Gastroesophageal sphincter (tissue), 4 donors: ENCODE measurements around the gene SCAMP5. TPM values are rescaled to one million over a fixed set of nuclear protein-coding genes. Genes with fewer than 3 reads are reported as not detected.

ENCODE experiments used
- ATAC-seq: fragments of 150-250 bp; one replicate; pipeline ENCODE4 v1.9.1; 2016; ENCODE audit warnings: mild to moderate bottlenecking, moderate library complexity
- H3K27ac ChIP-seq, 4 donors: fragments of 200-600 bp; sonication (generic) in 3 of 4; 1 replicate in 3 of 4; 2 replicates in 1 of 4; pipeline ENCODE4 v1.5.1; 2016 to 2019
- H3K27me3 ChIP-seq: fragments of 200-600 bp; sonication (generic); one replicate; pipeline ENCODE4 v1.5.1; 2019
- H3K36me3 ChIP-seq, 2 donors: fragments of 200-600 bp; sonication (generic); one replicate each; pipeline ENCODE4 v1.5.1; 2019; ENCODE audit warnings: control low read depth in 1 of 2
- H3K4me1 ChIP-seq, 3 donors: fragments of 200-600 bp; sonication (generic); 1 replicate in 2 of 3; 2 replicates in 1 of 3; pipeline ENCODE4 v1.5.1; 2016 to 2019; ENCODE audit warnings: control low read depth in 2 of 3
- H3K4me3 ChIP-seq, 2 donors: fragments of 200-600 bp; sonication (generic); one replicate each; pipeline ENCODE4 v1.5.1; 2019; ENCODE audit warnings: mild to moderate bottlenecking in 1 of 2, moderate library complexity in 1 of 2
- H3K9me3 ChIP-seq, 3 donors: fragments of 200-600 bp; sonication (generic); one replicate each; pipeline ENCODE4 v1.5.1; 2017 to 2019; ENCODE audit warnings: control low read depth in 2 of 3
- EP300 ChIP-seq: sonication (generic); formaldehyde crosslinking; IDR thresholded peaks from one replicate; pipeline ENCODE4 v1.6.1; 2017; ENCODE audit warnings: antibody characterized with exemption, mild to moderate bottlenecking
- POLR2A ChIP-seq, 2 donors: fragments of 450-650 bp; IDR thresholded peaks; one replicate each; pipeline ENCODE4 v1.6.1; 2017; ENCODE audit warnings: antibody characterized with exemption in 2 of 2, mild to moderate bottlenecking in 2 of 2, moderate library complexity in 1 of 2
- POLR2AphosphoS5 ChIP-seq: sonication (generic); formaldehyde crosslinking; IDR thresholded peaks from one replicate; pipeline ENCODE4 v1.6.1; 2017; ENCODE audit warnings: antibody characterized with exemption
- WGBS, 2 donors: methylation state at CpG; one replicate each; pipeline ENCODE4 v1.1.5; 2018; ENCODE audit warnings: low coverage in 1 of 2; 5-methylcytosine and 5-hydroxymethylcytosine counted together
- total RNA-seq, 4 donors: library from RNA; depleted of rRNA; stranded (reverse); fragments of >200 nt; gene quantifications; one replicate each; pipeline ENCODE4 v1.1.0, GENCODE V29; 2016
- TF ChIP-seq, protein P1 (sequence below), 4 experiments: fragments of 200-600 bp in 2 of 4; fragments of 450-650 bp in 2 of 4; sonication (generic) in 1 of 4; IDR thresholded peaks; one replicate each; pipeline ENCODE4 v1.5.1; 2017 to 2019; ENCODE audit warnings: antibody characterized with exemption in 4 of 4, mild to moderate bottlenecking in 2 of 4, moderate library complexity in 2 of 4

Gene SCAMP5
- 10 to 100 TPM in 1 of 4 donors, 1 to 10 TPM in 3; 2.2 to 10.1 (median 5.6) TPM for total RNA-seq

GRCh38 chr15:74995182-74995778, at the start of gene SCAMP5:
Gene SCAMP5 (plus strand): TSS chr15:74995563. CDS start chr15:75011840, 16,277 bp downstream.
- Histone ChIP-seq H3K36me3 (no peaks in the 10 kb centered on the region), H3K27me3 (peaks cover 52% of the 10 kb centered on the region), H3K27ac (peak within 1 kb of the TSS in 1 of 4 donors; percentile 51), H3K4me3 (peak within 1 kb of the TSS; percentile 31 to 64), H3K4me1 (peaks cover 3 to 21% (median 9%) of the 10 kb centered on the region in 3 donors), H3K9me3 (no peaks in the 10 kb centered on the region)
- TF ChIP-seq POLR2AphosphoS5 = no peak
- no peak for TF ChIP-seq EP300
- TF ChIP-seq POLR2A (IDR thresholded peaks at IDR 0.05) = no peak
- TF ChIP-seq, protein P1, sequence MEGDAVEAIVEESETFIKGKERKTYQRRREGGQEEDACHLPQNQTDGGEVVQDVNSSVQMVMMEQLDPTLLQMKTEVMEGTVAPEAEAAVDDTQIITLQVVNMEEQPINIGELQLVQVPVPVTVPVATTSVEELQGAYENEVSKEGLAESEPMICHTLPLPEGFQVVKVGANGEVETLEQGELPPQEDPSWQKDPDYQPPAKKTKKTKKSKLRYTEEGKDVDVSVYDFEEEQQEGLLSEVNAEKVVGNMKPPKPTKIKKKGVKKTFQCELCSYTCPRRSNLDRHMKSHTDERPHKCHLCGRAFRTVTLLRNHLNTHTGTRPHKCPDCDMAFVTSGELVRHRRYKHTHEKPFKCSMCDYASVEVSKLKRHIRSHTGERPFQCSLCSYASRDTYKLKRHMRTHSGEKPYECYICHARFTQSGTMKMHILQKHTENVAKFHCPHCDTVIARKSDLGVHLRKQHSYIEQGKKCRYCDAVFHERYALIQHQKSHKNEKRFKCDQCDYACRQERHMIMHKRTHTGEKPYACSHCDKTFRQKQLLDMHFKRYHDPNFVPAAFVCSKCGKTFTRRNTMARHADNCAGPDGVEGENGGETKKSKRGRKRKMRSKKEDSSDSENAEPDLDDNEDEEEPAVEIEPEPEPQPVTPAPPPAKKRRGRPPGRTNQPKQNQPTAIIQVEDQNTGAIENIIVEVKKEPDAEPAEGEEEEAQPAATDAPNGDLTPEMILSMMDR (IDR thresholded peaks at IDR 0.05) = no peak
- 8% methylated on average over 5 of the region's 58 CpGs; no CpG with 5 or more reads in 1 of the 2 donors for WGBS, 2 donors
- peak; percentile 90 for ATAC-seq

- Histone ChIP-seq H3K9me3 (no peaks in the 10 kb centered on the region), H3K27ac (no peak overlapping the region), H3K4me3 (no peak overlapping the region), H3K36me3 (no peaks in the 10 kb centered on the region), H3K4me1 (peaks cover 0 to 18% (median 0%) of the 10 kb centered on the region in 3 donors), H3K27me3 (peaks cover 24% of the 10 kb centered on the region)
- WGBS, 2 donors = 11 to 20% methylated on average over 3 to 4 of the region's 7 CpGs
- peak; percentile 69 for ATAC-seq
- no peak for TF ChIP-seq POLR2AphosphoS5
- no peak for TF ChIP-seq POLR2A (IDR thresholded peaks at IDR 0.05)
- no peak for TF ChIP-seq EP300
- TF ChIP-seq, protein P1 (IDR thresholded peaks at IDR 0.05) = peak in 3 of 4 experiments; percentile 96 to 99 (median 99)
Observed at GRCh38 chr15:74950078-74950908, 45.1 kb upstream of the SCAMP5 start.

DNA sequence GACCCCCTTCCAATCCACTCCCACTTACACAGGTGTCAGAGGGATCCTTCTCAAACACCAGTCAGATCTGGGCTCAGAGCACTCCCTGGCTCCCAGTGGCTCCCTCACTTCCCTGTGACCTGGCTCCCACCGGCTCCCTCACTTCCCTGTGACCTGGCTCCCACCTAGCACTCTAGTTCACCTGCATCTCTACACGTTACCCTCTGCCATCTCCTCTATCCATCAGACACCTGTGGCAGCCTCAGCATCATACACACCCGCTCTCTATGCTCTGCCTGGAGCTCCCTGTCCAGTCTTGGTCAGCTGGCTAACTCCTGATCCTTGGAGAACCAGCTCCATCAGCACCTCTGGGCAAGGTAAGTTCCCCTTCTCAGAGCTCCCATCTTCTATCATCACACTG, 44.4 kb upstream of the SCAMP5 start:
- WGBS, 2 donors = 62 to 73% methylated on average over 3 of the region's 3 CpGs
- ATAC-seq = no peak
- Histone ChIP-seq H3K27ac (no peak overlapping the region), H3K4me3 (no peak overlapping the region), H3K36me3 (no peaks in the 10 kb centered on the region), H3K27me3 (peaks cover 28% of the 10 kb centered on the region), H3K9me3 (no peaks in the 10 kb centered on the region), H3K4me1 (peaks cover 0 to 25% (median 5%) of the 10 kb centered on the region in 3 donors)
- TF ChIP-seq POLR2A (IDR thresholded peaks at IDR 0.05) (no peak), EP300 (no peak), POLR2AphosphoS5 (no peak)
- TF ChIP-seq, protein P1 (IDR thresholded peaks at IDR 0.05) = no peak

GRCh38 chr15:74954515-74954914, 40.8 kb upstream of the SCAMP5 start:
- peaks cover 54% of the 10 kb centered on the region for H3K27me3 ChIP-seq
- H3K36me3 ChIP-seq = no peaks in the 10 kb centered on the region
- no peak for ATAC-seq
- H3K9me3 ChIP-seq = no peaks in the 10 kb centered on the region
- H3K4me1 ChIP-seq = peaks cover 0 to 60% (median 25%) of the 10 kb centered on the region in 3 donors
- no peak overlapping the region for H3K27ac ChIP-seq
- H3K4me3 ChIP-seq = no peak overlapping the region
- TF ChIP-seq EP300 = no peak
- TF ChIP-seq, protein P1 (IDR thresholded peaks at IDR 0.05) = no peak
- TF ChIP-seq POLR2AphosphoS5 = no peak
- no peak for TF ChIP-seq POLR2A (IDR thresholded peaks at IDR 0.05)
